NCI-H1930 (cell line): ENCODE data around the gene LMAN1.

Experiments used
- DNase-seq, 2 experiments: peaks; one replicate each; lab custom pipeline; 2025; lab: John Stamatoyannopoulos, UW

The LMAN1 gene

GRCh38 chr18:59303656-59304195, 55.3 kb downstream of the LMAN1 start:
- no peak for DNase-seq

- no peak for DNase-seq
Measured at GRCh38 chr18:59303006-59303405, 56.1 kb downstream of the LMAN1 start.

GRCh38 chr18:59301929-59302328, 57.1 kb downstream of the LMAN1 start:
- DNase-seq: no peak

GRCh38 chr18:59300676-59301285, 58.3 kb downstream of the LMAN1 start:
- DNase-seq: no peak

- no peak for DNase-seq
Measured at GRCh38 chr18:59298871-59299270, 60.2 kb downstream of the LMAN1 start.

GRCh38 chr18:59293317-59293716, 65.7 kb downstream of the LMAN1 start:
- no peak for DNase-seq

GRCh38 chr18:59286341-59286740, 72.7 kb downstream of the LMAN1 start:
- DNase-seq: no peak

- DNase-seq: no peak
Measured at GRCh38 chr18:59282341-59282740, 76.7 kb downstream of the LMAN1 start.

GRCh38 chr18:59279722-59280121, 79.3 kb downstream of the LMAN1 start:
- DNase-seq: no peak

- DNase-seq: no peak
Measured at GRCh38 chr18:59279193-59279592, 79.9 kb downstream of the LMAN1 start.

GRCh38 chr18:59278793-59279192, 80.3 kb downstream of the LMAN1 start:
- no peak for DNase-seq
